ENCODE results near the gene CHMP1B.

DNA sequence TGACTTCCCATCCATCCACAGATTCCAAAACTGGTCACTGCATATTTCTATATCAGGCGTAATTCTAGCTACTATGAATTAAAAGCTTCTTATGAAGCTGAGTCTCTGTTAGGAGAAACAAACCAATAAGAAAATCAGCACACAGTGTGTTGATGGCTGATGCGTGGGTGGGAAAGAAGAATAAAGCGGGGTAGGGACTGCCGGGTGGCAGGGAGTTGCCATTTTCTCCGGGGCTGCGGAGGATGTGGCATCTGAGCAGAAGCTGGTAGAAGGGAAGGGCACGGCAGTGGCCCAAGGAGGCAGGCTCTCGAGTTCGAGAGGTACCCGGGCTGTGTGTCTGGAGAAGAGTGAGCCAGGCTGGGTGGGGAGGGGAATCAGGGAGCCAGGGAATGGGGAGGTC lies 48.6 kb upstream of the CHMP1B start:
- TF ChIP-seq, protein P1, sequence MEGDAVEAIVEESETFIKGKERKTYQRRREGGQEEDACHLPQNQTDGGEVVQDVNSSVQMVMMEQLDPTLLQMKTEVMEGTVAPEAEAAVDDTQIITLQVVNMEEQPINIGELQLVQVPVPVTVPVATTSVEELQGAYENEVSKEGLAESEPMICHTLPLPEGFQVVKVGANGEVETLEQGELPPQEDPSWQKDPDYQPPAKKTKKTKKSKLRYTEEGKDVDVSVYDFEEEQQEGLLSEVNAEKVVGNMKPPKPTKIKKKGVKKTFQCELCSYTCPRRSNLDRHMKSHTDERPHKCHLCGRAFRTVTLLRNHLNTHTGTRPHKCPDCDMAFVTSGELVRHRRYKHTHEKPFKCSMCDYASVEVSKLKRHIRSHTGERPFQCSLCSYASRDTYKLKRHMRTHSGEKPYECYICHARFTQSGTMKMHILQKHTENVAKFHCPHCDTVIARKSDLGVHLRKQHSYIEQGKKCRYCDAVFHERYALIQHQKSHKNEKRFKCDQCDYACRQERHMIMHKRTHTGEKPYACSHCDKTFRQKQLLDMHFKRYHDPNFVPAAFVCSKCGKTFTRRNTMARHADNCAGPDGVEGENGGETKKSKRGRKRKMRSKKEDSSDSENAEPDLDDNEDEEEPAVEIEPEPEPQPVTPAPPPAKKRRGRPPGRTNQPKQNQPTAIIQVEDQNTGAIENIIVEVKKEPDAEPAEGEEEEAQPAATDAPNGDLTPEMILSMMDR (IDR thresholded peaks at IDR 0.05), result no peak
- TF ChIP-seq POLR2A (IDR thresholded peaks at IDR 0.05), result no peak
